Neutrophil (primary cell): ENCODE measurements around the gene TGFBR1.

ENCODE experiments used
- H3K27ac ChIP-seq: fragments of 200-600 bp; sonication (generic); 2 replicates; pipeline ENCODE4 v1.5.1; 2016; ENCODE audit warnings: mild to moderate bottlenecking, moderate library complexity
- H3K27me3 ChIP-seq: fragments of 200-600 bp; sonication (generic); 2 replicates; pipeline ENCODE4 v1.6.0; 2016; ENCODE audit warnings: mild to moderate bottlenecking
- H3K36me3 ChIP-seq: fragments of 200-600 bp; sonication (generic); 2 replicates; pipeline ENCODE4 v1.5.1; 2017
- H3K4me1 ChIP-seq, 2 experiments: fragments of 200-600 bp in 1 of 2; sonication (generic) in 1 of 2; 1 replicate in 1 of 2; 2 replicates in 1 of 2; pipeline versions ENCODE4 v1.5.1 to v1.6.1; 2013 to 2016; ENCODE audit warnings: low read depth in 1 of 2, low read length in 1 of 2, mild to moderate bottlenecking in 1 of 2, moderate library complexity in 1 of 2; ENCODE audit not compliant: control insufficient read depth in 1 of 2, insufficient read depth in 1 of 2
- H3K4me3 ChIP-seq, 2 experiments: fragments of 200-600 bp in 1 of 2; sonication (generic) in 1 of 2; 1 replicate in 1 of 2; 2 replicates in 1 of 2; pipeline ENCODE4 v1.5.1; 2013 to 2016; ENCODE audit warnings: low read depth in 1 of 2, low read length in 1 of 2, mild to moderate bottlenecking in 1 of 2, moderate library complexity in 1 of 2
- H3K9me3 ChIP-seq: fragments of 200-600 bp; sonication (generic); 2 replicates; pipeline ENCODE4 v1.5.1; 2016
- CTCF ChIP-seq: fragments of 200-600 bp; sonication (generic); IDR thresholded peaks from 2 replicates; pipeline ENCODE4 v1.5.1; 2016; ENCODE audit warnings: antibody characterized with exemption

TGFBR1 gene

GRCh38 chr9:99087462-99087861 is 17.5 kb upstream of the TGFBR1 start:
- Histone ChIP-seq H3K27ac (no peak overlapping the region), H3K27me3 (peaks cover 26% of the 10 kb centered on the region)
- TF ChIP-seq CTCF: no peak

GRCh38 chr9:99090336-99091130 is 14.4 kb upstream of the TGFBR1 start:
- no peak for TF ChIP-seq CTCF
- Histone ChIP-seq H3K27me3 (peaks cover 13% of the 10 kb centered on the region), H3K9me3 (no peaks in the 10 kb centered on the region), H3K4me3 (no peak overlapping the region), H3K27ac (no peak overlapping the region), H3K36me3 (no peaks in the 10 kb centered on the region), H3K4me1 (no peaks in the 10 kb centered on the region)

More at GRCh38 chr9:99087462-99087861, 17.5 kb upstream of the TGFBR1 start:
- Histone ChIP-seq H3K4me3 (no peak overlapping the region), H3K36me3 (no peaks in the 10 kb centered on the region), H3K9me3 (no peaks in the 10 kb centered on the region), H3K4me1 (no peaks in the 10 kb centered on the region)

- Histone ChIP-seq H3K27me3 (peaks cover 13% of the 10 kb centered on the region), H3K9me3 (no peaks in the 10 kb centered on the region), H3K4me1 (no peaks in the 10 kb centered on the region), H3K36me3 (no peaks in the 10 kb centered on the region), H3K4me3 (no peak overlapping the region), H3K27ac (no peak overlapping the region)
- no peak for TF ChIP-seq CTCF
Observed at GRCh38 chr9:99092643-99093491, 12.0 kb upstream of the TGFBR1 start.

GRCh38 chr9:99093492-99093791 is 11.5 kb upstream of the TGFBR1 start:
- TF ChIP-seq CTCF: no peak
- Histone ChIP-seq H3K27ac (no peak overlapping the region), H3K36me3 (no peaks in the 10 kb centered on the region)

GRCh38 chr9:99095565-99095964 is 9.3 kb upstream of the TGFBR1 start:
- H3K36me3 ChIP-seq: no peaks in the 10 kb centered on the region
- no peak overlapping the region for H3K27ac ChIP-seq
- H3K9me3 ChIP-seq: no peaks in the 10 kb centered on the region
- H3K4me1 ChIP-seq: no peaks in the 10 kb centered on the region
- no peak for TF ChIP-seq CTCF
- peaks cover 15% of the 10 kb centered on the region for H3K27me3 ChIP-seq
- no peak overlapping the region for H3K4me3 ChIP-seq

More at GRCh38 chr9:99093492-99093791, 11.5 kb upstream of the TGFBR1 start:
- no peaks in the 10 kb centered on the region for H3K4me1 ChIP-seq
- no peak overlapping the region for H3K4me3 ChIP-seq
- H3K9me3 ChIP-seq: no peaks in the 10 kb centered on the region
- peaks cover 13% of the 10 kb centered on the region for H3K27me3 ChIP-seq
